ENCODE data around the gene FAM98C. TPM values are rescaled to one million over a fixed set of nuclear protein-coding genes. Genes with fewer than 3 reads are reported as not detected.
A peak's percentile ranks its signal among the peaks of the same experiment; 100 is the strongest.

Gene FAM98C
- polyA plus RNA-seq, 1 donor (not counting 4 experiments of a cell fraction or from before 2014, with no cell fraction given), result 5.8 TPM

DNA sequence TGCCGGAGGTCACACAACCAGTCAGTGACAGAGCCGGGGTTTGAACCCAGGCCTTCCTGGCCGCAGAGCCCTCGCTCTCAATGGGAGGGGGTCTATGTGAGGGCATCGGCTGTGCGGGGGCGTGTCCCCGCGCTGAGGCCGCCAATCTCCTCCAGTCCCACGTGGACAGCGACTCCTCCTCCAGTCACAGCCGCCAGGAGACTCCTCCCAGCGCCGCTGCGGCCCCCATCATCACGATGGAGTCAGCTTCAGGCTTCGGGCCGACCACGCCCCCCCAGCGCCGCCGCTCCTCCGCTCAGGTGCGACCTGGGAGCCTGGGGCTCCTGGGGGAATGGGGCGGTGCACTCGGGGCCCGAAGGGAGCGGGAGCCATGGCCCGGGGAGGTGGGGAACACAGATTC is 8.4 kb upstream of the FAM98C start:
- Histone ChIP-seq H2AFZ (ENCODE audit: control insufficient read depth, low read length) (no peak overlapping the region), H3K9me1 (ENCODE audit: control insufficient read depth, extremely low read depth, insufficient read depth, low read length) (peaks cover 2% of the 10 kb centered on the region), H3K9ac (ENCODE audit: control insufficient read depth, extremely low read depth, insufficient read depth, low read length) (no peak overlapping the region), H3K4me3 (ENCODE audit: control insufficient read depth in 2 of 3, extremely low read depth in 1 of 3, insufficient read depth in 2 of 3, low read depth in 1 of 3, low read length in 3 of 3) (peak overlapping the region in 1 of 3 experiments; percentile 15), H3K4me2 (ENCODE audit: control insufficient read depth, extremely low read depth, insufficient read depth, low read depth, low read length) (peak overlapping the region; percentile 41), H3K9me3 (ENCODE audit: control insufficient read depth, low read depth, low read length) (no peaks in the 10 kb centered on the region), H4K20me1 (ENCODE audit: control insufficient read depth, extremely low read depth, insufficient read depth, low read length) (no peaks in the 10 kb centered on the region), H3K27ac (ENCODE audit: control insufficient read depth, insufficient read depth, low read length) (no peak overlapping the region), H3K4me1 (ENCODE audit: control insufficient read depth, extremely low read depth, insufficient read depth, low read length) (peaks cover 4% of the 10 kb centered on the region), H3K27me3 (ENCODE audit: control insufficient read depth, extremely low read depth, insufficient read depth, low read length) (no peaks in the 10 kb centered on the region), H3K79me2 (ENCODE audit: control insufficient read depth, insufficient read depth, low read length) (peaks cover 2% of the 10 kb centered on the region), H3K36me3 (ENCODE audit: control insufficient read depth in 2 of 2, extremely low read depth in 1 of 2, insufficient read depth in 2 of 2, low read length in 2 of 2) (peaks cover 5 to 6% of the 10 kb centered on the region in 2 experiments)
- FAIRE-seq (no peak), DNase-seq (ENCODE audit: low read depth, low spot score) (no peak)
- dilution Hi-C loops (cut with MboI; ENCODE audit: extremely low pct_ligation_motif_present, low sequenced_read_pairs), result no loop called here
- TF ChIP-seq, protein P1, sequence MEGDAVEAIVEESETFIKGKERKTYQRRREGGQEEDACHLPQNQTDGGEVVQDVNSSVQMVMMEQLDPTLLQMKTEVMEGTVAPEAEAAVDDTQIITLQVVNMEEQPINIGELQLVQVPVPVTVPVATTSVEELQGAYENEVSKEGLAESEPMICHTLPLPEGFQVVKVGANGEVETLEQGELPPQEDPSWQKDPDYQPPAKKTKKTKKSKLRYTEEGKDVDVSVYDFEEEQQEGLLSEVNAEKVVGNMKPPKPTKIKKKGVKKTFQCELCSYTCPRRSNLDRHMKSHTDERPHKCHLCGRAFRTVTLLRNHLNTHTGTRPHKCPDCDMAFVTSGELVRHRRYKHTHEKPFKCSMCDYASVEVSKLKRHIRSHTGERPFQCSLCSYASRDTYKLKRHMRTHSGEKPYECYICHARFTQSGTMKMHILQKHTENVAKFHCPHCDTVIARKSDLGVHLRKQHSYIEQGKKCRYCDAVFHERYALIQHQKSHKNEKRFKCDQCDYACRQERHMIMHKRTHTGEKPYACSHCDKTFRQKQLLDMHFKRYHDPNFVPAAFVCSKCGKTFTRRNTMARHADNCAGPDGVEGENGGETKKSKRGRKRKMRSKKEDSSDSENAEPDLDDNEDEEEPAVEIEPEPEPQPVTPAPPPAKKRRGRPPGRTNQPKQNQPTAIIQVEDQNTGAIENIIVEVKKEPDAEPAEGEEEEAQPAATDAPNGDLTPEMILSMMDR (optimal IDR thresholded peaks at IDR 0.05 in 1 of 3, IDR thresholded peaks at IDR 0.05 in 1 of 3, conservative IDR thresholded peaks at IDR 0.05 in 1 of 3; ENCODE audit: extremely low read depth in 1 of 3, insufficient read depth in 2 of 3, low read length in 3 of 3), result no peak
- TF ChIP-seq EZH2 (IDR thresholded peaks at IDR 0.05; ENCODE audit: low read length), result no peak

DNA sequence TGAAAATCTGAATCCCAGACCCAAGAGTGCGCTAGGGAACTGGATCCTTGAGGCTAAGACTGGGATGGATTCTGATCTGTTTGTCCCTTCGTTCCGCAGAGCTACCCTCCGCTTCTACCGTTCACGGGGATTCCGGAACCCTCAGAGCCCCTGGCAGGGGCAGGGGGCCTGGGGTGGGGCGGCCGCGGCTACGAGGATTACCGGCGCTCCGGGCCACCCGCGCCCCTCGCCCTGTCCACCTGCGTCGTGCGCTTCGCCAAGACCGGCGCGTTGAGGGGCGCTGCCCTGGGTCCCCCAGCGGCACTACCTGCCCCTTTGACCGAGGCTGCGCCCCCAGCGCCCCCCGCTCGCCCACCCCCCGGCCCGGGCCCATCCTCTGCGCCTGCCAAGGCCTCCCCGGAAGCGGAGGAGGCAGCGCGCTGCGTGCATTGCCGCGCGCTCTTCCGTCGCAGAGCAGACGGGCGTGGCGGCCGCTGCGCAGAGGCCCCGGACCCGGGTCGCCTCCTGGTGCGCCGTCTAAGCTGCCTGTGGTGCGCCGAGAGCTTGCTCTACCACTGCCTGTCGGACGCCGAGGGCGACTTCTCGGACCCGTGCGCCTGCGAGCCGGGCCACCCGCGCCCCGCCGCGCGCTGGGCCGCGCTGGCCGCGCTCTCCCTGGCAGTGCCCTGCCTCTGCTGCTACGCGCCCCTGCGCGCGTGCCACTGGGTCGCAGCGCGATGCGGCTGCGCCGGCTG is 7.3 kb upstream of the FAM98C start:
- dilution Hi-C loops (cut with MboI; ENCODE audit: extremely low pct_ligation_motif_present, low sequenced_read_pairs), result no loop called here
- TF ChIP-seq, protein P1 (optimal IDR thresholded peaks at IDR 0.05 in 1 of 3, IDR thresholded peaks at IDR 0.05 in 1 of 3, conservative IDR thresholded peaks at IDR 0.05 in 1 of 3; ENCODE audit: extremely low read depth in 1 of 3, insufficient read depth in 2 of 3, low read length in 3 of 3), result no peak
- TF ChIP-seq EZH2 (IDR thresholded peaks at IDR 0.05; ENCODE audit: low read length), result peak; percentile 3
- Histone ChIP-seq H3K79me2 (ENCODE audit: control insufficient read depth, insufficient read depth, low read length) (no peaks in the 10 kb centered on the region), H4K20me1 (ENCODE audit: control insufficient read depth, extremely low read depth, insufficient read depth, low read length) (no peaks in the 10 kb centered on the region), H3K9ac (ENCODE audit: control insufficient read depth, extremely low read depth, insufficient read depth, low read length) (no peak overlapping the region), H2AFZ (ENCODE audit: control insufficient read depth, low read length) (no peak overlapping the region), H3K4me3 (ENCODE audit: control insufficient read depth in 2 of 3, extremely low read depth in 1 of 3, insufficient read depth in 2 of 3, low read depth in 1 of 3, low read length in 3 of 3) (peak overlapping the region in 1 of 3 experiments; percentile 15), H3K27ac (ENCODE audit: control insufficient read depth, insufficient read depth, low read length) (no peak overlapping the region), H3K9me3 (ENCODE audit: control insufficient read depth, low read depth, low read length) (no peaks in the 10 kb centered on the region), H3K36me3 (ENCODE audit: control insufficient read depth in 2 of 2, extremely low read depth in 1 of 2, insufficient read depth in 2 of 2, low read length in 2 of 2) (peaks cover 5 to 6% of the 10 kb centered on the region in 2 experiments), H3K4me1 (ENCODE audit: control insufficient read depth, extremely low read depth, insufficient read depth, low read length) (peaks cover 4% of the 10 kb centered on the region), H3K9me1 (ENCODE audit: control insufficient read depth, extremely low read depth, insufficient read depth, low read length) (no peaks in the 10 kb centered on the region), H3K4me2 (ENCODE audit: control insufficient read depth, extremely low read depth, insufficient read depth, low read depth, low read length) (peak overlapping the region; percentile 41), H3K27me3 (ENCODE audit: control insufficient read depth, extremely low read depth, insufficient read depth, low read length) (no peaks in the 10 kb centered on the region)
- no peak for FAIRE-seq
- DNase-seq (ENCODE audit: low read depth, low spot score), result no peak

All from keratinocyte (primary cell).